ENCODE results near the gene LRRC45. TPM values are rescaled to one million over a fixed set of nuclear protein-coding genes. Genes with fewer than 3 reads are reported as not detected.

The LRRC45 gene
- total RNA-seq, 2 donors from 2014 or later: 16.6 to 60.0 TPM

DNA sequence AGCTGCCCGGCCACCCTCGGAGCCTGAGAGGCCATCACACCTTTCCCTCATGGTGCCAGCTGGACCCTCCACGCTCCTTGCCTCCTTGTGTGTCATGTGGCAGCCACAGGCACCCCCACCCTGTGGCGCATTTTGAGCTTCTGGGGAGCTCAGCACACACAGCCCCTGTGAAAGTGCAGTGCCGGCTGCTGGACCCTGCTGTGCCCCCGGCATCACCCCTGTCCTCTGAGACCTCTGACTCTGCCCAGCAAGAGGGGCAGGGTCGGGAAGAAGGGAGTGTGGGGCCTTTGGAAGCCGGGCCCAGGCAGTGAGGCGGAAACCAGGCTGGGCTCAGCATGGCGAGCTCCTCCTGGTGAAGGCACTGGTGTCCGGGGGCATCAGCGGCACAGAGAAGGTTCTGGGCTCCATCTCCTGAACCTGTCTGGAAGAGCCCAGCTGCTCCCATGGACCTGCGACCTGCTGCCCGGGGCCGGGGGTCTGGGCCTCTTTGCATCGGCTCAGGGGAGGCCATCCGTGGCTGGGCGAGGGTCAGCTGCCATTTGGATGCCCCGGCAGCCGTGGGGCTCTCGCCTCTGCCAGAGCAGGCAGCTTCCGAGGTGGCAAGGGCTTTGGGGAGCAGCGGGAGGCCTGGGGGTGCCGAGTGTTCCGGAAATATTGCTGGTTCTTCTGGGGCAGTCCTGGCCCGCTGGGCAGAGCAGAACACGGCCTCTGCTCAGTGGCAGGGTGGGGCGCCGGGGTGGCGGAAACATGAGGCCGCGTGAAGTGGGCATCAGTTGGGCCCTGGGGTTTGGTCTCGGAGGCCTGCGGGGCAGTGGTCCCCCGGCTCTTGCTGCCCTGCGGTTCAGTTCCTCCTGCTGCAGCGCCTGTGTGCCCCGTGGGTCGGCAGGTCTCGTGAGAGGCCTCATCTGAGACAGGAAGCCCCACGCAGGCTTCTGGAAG is 18.3 kb upstream of the LRRC45 start:
- H3K4me3 ChIP-seq: no peak overlapping the region
- H3K9me3 ChIP-seq: no peaks in the 10 kb centered on the region
- TF ChIP-seq, protein P1, sequence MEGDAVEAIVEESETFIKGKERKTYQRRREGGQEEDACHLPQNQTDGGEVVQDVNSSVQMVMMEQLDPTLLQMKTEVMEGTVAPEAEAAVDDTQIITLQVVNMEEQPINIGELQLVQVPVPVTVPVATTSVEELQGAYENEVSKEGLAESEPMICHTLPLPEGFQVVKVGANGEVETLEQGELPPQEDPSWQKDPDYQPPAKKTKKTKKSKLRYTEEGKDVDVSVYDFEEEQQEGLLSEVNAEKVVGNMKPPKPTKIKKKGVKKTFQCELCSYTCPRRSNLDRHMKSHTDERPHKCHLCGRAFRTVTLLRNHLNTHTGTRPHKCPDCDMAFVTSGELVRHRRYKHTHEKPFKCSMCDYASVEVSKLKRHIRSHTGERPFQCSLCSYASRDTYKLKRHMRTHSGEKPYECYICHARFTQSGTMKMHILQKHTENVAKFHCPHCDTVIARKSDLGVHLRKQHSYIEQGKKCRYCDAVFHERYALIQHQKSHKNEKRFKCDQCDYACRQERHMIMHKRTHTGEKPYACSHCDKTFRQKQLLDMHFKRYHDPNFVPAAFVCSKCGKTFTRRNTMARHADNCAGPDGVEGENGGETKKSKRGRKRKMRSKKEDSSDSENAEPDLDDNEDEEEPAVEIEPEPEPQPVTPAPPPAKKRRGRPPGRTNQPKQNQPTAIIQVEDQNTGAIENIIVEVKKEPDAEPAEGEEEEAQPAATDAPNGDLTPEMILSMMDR (IDR thresholded peaks at IDR 0.05): no peak
- DNase-seq: no peak
- H3K9ac ChIP-seq (ENCODE audit: low read depth in 2 of 2, low read length in 2 of 2): no peak overlapping the region
- H3K27ac ChIP-seq: no peak overlapping the region
- H3K4me1 ChIP-seq: no peaks in the 10 kb centered on the region
- no peaks in the 10 kb centered on the region for H3K27me3 ChIP-seq
- intact Hi-C loops (cut with DNase I): no loop called here
- H3K36me3 ChIP-seq: no peaks in the 10 kb centered on the region

DNA sequence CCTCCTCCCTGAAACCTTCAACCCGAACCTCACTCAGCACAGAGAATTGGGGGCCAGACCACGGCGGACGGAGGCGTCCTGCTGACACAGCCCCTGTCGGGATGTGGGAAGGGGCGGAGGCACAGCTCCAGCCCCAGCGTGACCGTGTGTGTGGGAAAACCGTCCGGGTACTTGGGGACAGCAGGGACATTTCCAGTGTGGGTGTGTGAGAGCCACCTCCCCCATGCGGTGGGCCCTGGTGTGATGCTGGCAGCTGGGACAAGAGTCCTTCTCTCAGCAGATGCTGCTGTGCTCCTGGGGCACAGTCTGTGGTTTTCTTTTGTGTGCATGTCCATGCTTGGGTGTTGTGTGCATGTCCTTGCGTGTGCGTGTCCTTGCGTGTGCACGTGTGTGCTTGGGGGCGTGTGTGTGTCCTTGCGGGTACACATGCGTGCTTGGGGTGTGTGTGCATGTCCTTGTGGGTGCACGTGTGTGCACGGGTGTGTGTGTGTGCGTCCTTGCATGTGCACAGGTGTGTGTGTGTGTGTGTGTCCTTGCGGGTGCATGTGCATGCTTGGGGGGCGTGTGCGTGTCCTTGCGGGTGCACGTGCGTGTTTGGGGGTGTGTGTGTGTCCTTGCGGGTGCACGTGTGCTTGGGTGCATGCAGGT is 17.3 kb upstream of the LRRC45 start:
- Histone ChIP-seq H3K27ac (no peak overlapping the region), H3K9me3 (no peaks in the 10 kb centered on the region), H3K4me1 (no peaks in the 10 kb centered on the region), H3K9ac (ENCODE audit: low read depth in 2 of 2, low read length in 2 of 2) (no peak overlapping the region), H3K4me3 (no peak overlapping the region), H3K27me3 (no peaks in the 10 kb centered on the region), H3K36me3 (no peaks in the 10 kb centered on the region)
- intact Hi-C loops (cut with DNase I): no loop called here
- no peak for DNase-seq
- TF ChIP-seq, protein P1 (IDR thresholded peaks at IDR 0.05): no peak

DNA sequence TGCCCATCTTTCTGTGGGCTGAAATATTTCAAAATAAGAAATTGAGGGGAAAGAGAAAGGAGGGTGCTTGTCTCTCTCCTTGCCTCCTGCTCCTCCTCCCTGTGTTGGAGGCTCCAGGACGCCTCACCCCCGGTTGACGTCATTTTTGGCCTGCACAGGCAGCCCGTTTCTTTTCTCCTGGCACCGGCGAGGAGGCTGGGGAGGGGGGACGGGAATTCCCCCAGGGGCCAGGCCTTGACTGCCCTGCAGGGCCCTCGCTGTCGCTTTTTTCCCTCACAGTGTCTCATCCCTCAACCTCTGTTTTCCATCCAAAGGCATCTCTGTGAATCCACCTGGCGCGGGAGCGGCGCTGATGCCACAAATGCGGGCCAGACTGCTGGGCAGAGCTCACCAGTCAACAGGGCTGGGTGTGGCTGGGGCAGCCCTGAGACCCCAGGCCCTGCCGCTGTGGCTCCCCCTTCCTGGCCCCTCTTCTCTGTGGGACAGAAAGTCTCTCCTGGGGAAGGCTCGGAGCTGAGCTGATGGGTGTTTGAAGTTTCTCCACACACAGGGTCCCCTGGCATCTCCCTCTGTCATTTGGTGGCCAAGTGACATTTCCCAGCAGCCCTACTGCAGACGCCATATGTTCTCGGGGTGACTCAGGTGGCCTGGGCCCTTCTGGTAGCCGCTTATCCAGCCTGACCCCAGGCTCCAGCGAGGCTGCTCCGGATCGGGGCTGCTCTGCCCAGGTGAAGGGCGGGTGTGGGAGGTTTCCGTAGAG is 16.5 kb upstream of the LRRC45 start:
- Histone ChIP-seq H3K27ac (no peak overlapping the region), H3K4me3 (no peak overlapping the region), H3K4me1 (no peaks in the 10 kb centered on the region), H3K36me3 (no peaks in the 10 kb centered on the region), H3K9me3 (no peaks in the 10 kb centered on the region), H3K27me3 (no peaks in the 10 kb centered on the region), H3K9ac (ENCODE audit: low read depth in 2 of 2, low read length in 2 of 2) (no peak overlapping the region)
- TF ChIP-seq, protein P1 (IDR thresholded peaks at IDR 0.05): no peak
- intact Hi-C loops (cut with DNase I): no loop called here
- no peak for DNase-seq

DNA sequence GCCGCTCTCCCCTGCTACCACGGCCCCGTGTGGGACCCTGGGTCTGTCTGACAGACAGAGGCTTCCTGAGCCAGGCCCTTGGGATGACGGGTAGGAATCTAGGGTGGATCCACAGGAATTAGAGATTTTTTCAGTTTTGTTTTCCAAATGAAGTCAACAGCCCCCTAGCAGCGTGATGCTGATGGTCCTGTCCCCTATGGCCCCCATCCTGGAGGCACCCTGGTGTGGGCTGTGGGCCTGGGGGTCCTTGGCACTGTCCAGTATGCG is 15.9 kb upstream of the LRRC45 start:
- H3K9me3 ChIP-seq: no peaks in the 10 kb centered on the region
- intact Hi-C loops (cut with DNase I): no loop called here
- no peaks in the 10 kb centered on the region for H3K4me1 ChIP-seq
- no peak overlapping the region for H3K27ac ChIP-seq
- DNase-seq: no peak
- no peak overlapping the region for H3K4me3 ChIP-seq
- TF ChIP-seq, protein P1 (IDR thresholded peaks at IDR 0.05): no peak
- no peaks in the 10 kb centered on the region for H3K36me3 ChIP-seq
- H3K27me3 ChIP-seq: no peaks in the 10 kb centered on the region
- H3K9ac ChIP-seq (ENCODE audit: low read depth in 2 of 2, low read length in 2 of 2): no peak overlapping the region

DNA sequence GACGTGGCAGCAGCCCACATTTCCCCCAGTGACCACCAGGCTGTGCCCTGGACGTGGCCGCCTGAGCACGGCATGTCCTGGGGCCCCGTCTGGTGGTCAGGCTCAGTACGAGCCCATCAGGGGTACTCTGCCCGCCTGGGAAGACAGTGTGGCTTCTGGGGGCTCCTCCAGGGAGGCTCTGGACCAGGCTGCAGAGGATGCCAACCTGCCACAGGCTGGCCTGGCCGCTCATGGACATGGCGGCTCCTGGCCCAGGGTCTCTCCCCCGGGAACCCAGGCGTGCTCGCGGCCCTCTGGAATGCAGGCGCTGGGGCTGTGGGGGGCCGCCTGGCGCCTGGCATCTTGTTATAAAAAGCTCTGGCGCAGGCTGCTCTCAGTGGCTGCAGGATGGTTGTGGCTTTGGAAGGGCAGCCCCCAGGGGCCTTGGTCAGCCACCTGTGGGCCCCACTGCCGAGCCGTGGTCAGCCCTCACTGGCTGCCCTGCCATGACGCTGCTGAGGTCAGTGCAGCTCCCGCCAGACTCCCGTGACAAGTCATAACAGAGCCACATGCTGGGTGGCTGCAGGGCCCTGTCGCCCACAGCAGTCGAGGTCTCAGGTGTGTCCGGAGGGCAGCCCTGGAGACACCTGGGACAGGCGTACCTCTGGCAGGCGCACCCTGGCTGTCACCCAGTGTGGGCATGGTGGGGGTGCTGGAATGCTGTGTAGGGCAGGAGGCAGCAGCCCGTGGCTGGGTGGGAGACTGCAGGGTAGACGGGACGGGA is 15.4 kb upstream of the LRRC45 start:
- Histone ChIP-seq H3K4me3 (no peak overlapping the region), H3K27me3 (no peaks in the 10 kb centered on the region), H3K4me1 (no peaks in the 10 kb centered on the region), H3K9ac (ENCODE audit: low read depth in 2 of 2, low read length in 2 of 2) (no peak overlapping the region), H3K36me3 (no peaks in the 10 kb centered on the region), H3K27ac (no peak overlapping the region), H3K9me3 (no peaks in the 10 kb centered on the region)
- intact Hi-C loops (cut with DNase I): no loop called here
- DNase-seq: no peak
- TF ChIP-seq, protein P1 (IDR thresholded peaks at IDR 0.05): no peak
